GM12873 (cell line): ENCODE data around the gene ATP6V1F.

Experiments
- CTCF ChIP-seq: IDR thresholded peaks from 2 replicates; pipeline ENCODE4 v1.5.1; 2012; ENCODE audit warnings: low read depth, mild to moderate bottlenecking, moderate library complexity, low read length, control low read depth; ENCODE audit not compliant: insufficient read depth; ENCODE audit errors: missing control alignments

ATP6V1F gene

DNA sequence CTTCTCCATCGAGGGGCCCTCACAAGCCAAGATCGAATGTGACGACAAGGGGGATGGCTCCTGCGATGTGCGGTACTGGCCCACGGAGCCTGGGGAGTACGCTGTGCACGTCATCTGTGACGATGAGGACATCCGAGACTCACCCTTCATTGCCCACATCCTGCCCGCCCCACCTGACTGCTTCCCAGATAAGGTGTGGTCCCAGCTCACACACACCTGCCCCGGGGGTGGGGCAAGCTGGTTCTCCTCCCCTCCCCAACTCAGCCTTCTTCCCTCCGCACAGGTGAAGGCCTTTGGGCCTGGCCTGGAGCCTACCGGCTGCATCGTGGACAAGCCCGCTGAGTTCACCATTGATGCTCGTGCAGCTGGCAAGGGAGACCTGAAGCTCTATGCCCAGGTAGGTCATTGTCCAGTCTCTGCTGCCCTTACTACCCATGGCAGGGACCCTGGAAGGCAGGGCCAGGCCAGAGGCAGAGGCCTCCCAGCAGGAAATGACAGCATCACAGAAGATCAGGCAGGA lies 21.4 kb upstream of the ATP6V1F start:
- TF ChIP-seq CTCF: no peak

- peak; percentile 90 for TF ChIP-seq CTCF
Observed at GRCh38 chr7:128841921-128842673, 20.6 kb upstream of the ATP6V1F start.

- no peak for TF ChIP-seq CTCF
Observed at GRCh38 chr7:128842674-128843641, 19.7 kb upstream of the ATP6V1F start.

DNA sequence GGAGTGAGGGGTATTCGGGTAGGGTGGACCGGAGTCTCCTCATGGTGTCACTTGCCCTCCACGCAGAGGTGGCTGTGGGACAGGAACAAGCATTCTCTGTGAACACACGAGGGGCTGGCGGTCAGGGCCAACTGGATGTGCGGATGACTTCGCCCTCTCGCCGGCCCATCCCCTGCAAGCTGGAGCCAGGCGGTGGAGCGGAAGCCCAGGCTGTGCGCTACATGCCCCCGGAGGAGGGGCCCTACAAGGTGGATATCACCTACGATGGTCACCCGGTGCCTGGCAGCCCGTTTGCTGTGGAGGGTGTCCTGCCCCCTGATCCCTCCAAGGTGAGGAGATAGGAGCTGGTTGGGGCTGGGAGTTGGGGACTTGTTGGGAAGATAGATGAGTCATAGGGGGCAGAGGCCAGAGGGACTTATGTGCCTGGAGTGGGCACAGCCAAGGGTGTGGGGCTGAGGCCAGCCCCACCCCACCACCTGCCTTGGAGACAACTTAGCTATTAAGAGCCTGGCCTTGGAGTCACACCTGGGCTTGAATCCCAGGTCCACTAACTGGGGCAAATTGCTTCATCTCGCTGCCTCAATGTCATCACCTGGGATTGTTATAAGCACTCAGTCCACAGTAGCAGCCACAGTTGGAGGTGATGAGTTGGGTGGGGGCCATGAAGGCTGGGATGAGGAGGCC lies 18.6 kb upstream of the ATP6V1F start:
- no peak for TF ChIP-seq CTCF

DNA sequence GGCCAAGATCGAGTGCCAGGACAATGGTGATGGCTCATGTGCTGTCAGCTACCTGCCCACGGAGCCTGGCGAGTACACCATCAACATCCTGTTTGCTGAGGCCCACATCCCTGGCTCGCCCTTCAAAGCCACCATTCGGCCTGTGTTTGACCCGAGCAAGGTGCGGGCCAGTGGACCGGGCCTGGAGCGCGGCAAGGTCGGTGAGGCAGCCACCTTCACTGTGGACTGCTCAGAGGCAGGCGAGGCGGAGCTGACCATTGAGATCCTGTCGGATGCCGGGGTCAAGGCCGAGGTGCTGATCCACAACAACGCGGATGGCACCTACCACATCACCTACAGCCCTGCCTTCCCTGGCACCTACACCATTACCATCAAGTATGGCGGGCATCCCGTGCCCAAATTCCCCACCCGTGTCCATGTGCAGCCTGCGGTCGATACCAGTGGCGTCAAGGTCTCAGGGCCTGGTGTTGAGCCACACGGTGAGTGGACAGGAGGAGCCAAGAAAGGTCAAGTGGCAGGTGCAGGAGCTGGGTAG lies 17.8 kb upstream of the ATP6V1F start:
- TF ChIP-seq CTCF: no peak

DNA sequence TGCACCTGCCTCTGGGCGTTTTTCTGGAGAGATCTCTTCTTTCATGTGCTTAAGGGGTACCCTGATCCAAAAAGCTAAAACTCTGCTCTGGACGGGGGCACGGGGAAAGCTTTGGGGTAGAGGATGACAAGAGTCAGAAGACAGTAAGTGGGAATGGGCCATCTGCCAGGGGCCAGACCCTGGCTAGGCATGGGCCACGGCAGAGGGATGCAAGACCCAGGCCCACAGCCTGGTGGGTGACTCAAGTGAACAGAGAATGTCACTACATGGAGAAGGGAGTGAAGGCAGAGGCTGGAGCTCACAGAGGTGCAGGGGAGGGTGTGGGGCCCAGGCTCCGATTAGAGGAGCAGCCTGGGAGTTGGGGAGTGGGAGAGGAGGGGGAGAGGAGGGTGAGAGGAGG lies 17.2 kb upstream of the ATP6V1F start:
- no peak for TF ChIP-seq CTCF

- no peak for TF ChIP-seq CTCF
Observed at GRCh38 chr7:128845987-128846386, 16.7 kb upstream of the ATP6V1F start.
